Activated naive CD8-positive, alpha-beta T cell treated with anti-CD3 and anti-CD28 coated beads, Interleukin-2, amount 50 U/mL, for 16 hours (primary cell): ENCODE measurements around the gene AKAP6.

ENCODE experiments used
- DNase-seq: peaks from one replicate; pipeline ENCODE4 v3.0.0-alpha.2; 2020; ENCODE audit warnings: low read depth, low spot score

AKAP6 gene

DNA sequence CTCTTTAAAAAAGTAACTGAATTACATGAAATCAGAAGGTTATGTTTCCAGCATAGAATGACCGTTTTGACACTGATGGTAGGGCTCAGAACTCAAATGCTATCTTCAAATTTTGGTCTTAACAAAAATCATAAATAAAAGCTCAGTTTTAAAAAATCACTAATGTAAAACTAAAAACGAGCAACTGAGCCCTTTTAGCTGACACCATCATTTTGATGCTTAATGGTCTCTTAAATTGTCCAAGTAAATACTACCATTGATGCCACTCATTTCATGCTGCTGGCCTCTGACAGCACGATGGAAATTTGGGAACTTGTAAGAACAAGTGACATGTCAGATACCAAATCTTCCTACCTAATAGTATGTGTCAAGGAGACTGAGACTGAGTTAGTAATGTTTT lies 205.0 kb downstream of the AKAP6 start:
- DNase-seq: no peak

DNA sequence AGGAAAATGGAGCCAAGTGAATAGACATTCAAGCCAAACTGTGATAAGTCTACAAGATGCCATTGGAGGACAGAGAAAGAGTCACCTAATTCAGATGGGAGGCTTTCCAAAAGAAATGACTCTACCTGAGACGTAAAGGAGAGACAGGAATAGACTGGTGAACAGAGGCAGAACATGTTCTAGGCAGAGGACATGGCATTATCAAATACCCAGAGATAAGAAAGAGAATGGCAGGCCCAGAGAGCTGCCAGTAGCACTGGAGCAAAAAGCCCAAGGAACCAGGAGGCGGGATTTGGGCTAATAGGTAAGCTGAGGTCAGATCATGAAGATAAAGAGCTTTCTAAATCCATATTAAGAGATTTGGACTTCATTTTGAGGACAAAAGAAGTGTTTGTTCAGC lies 207.1 kb downstream of the AKAP6 start:
- DNase-seq: no peak

DNA sequence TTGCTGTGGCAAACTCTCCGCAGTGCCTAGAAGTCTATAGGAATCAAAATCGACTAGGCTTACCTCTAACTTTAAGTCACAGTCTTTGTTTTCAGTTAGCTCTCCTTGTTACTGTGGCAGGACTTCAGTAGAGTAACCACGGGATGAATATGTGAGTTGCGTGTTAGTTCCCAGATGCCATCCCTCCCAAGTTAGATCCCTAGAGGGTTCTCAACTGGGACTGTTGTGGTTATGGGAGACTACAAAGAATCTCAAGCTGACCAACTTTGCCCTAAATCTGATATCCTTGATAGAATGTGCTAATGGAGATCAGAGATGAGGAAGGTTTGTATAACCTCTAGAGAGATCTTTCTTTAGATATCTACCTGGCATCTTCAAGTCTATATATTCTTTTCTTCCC lies 208.1 kb downstream of the AKAP6 start:
- no peak for DNase-seq

DNA sequence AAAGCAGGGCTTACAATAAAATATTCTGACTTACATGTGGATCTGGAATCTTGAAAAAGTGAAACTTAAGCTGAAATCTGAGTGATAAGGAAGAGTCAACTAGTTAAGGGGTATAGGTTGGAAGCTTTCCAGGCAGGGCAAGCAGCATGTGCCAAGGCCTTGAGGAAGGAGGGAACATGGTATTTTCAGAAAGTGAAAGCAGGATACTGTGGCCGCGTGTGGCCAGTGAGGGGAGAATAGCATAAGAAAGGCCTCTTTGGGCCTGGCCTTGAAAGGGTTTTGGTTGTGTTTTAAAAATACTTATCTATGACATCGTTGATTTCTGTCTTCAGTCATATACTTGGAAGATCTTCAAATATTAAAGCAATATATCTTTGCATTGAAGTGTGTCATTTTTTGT lies 213.4 kb downstream of the AKAP6 start:
- no peak for DNase-seq

DNA sequence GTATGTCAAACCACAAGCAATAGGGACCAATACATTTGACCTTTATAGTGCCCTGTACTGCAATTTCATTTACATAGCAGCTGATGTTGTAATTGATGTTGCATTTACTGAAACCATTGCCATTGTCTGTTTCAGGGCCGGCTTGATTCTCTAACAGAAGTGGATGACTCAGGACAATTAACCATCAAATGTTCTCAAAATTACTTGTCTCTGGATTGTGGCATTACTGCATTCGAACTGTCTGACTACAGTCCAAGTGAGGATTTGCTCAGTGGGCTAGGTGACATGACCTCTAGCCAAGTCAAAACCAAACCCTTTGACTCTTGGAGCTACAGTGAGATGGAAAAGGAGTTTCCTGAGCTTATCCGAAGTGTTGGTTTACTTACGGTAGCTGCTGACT lies 216.0 kb downstream of the AKAP6 start:
- no peak for DNase-seq

DNA sequence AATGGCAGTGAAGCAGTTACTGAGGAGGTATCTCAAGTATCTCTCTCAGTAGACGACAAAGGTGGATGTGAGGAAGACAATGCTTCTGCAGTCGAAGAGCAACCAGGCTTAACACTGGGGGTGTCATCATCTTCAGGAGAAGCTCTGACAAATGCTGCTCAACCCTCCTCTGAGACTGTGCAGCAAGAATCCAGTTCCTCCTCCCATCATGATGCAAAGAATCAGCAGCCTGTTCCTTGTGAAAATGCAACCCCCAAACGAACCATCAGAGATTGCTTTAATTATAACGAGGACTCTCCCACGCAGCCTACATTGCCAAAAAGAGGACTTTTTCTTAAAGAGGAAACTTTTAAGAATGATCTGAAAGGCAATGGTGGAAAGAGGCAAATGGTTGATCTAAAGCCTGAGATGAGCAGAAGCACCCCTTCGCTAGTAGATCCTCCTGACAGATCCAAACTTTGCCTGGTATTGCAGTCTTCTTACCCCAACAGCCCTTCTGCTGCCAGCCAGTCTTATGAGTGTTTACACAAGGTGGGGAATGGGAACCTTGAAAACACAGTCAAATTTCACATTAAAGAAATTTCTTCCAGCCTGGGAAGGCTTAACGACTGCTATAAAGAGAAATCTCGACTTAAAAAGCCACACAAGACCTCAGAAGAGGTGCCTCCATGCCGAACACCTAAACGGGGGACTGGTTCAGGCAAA lies 216.6 kb downstream of the AKAP6 start:
- no peak for DNase-seq

DNA sequence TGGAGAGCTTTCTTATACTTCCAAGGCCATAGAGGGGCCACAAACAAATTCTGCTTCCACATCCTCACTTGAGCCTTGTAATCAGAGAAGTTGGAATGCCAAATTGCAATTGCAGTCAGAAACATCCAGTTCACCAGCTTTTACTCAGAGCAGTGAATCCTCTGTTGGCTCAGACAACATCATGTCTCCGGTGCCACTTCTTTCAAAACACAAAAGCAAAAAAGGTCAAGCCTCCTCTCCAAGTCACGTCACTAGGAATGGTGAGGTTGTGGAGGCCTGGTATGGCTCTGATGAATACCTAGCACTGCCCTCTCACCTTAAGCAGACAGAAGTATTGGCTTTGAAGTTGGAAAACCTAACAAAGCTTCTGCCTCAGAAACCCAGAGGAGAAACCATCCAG lies 217.1 kb downstream of the AKAP6 start:
- no peak for DNase-seq

DNA sequence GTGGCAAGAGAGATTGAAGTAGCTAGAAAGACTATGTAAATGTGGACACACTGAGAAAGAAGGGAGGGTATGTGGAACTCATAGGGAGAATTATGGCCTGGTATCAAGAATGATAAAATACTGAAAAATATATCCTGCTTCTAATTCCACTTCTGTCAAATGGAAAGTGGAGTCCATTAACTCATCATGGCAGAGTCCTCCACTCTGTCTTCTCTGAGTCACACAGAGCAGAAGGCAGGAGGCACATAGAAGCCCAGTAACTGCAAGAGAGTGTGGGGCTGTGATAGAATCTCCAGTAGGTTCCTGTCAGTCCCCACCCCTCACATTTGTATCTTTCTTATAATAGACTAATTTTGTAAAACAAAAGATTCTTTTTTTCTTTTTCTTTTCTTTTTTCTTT lies 223.7 kb downstream of the AKAP6 start:
- DNase-seq: no peak

DNA sequence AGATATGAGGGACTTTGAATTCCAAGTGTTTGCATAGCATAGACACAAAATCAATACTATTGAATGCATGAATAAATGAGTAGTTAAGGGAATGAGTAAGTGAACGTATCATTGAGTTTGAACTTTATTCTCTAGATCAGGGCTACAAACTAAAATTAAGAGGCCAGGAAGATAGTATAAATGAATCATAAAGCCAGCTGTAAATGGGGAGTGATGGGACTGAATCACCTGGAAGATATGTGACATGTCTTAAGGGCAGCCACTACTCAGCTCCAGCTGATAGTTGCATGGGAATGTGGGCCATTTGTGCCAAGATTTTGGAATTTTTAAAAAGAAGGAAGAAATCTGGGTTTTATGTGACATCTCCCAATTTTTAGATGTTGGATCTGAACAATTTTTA lies 229.9 kb downstream of the AKAP6 start:
- DNase-seq: no peak

DNA sequence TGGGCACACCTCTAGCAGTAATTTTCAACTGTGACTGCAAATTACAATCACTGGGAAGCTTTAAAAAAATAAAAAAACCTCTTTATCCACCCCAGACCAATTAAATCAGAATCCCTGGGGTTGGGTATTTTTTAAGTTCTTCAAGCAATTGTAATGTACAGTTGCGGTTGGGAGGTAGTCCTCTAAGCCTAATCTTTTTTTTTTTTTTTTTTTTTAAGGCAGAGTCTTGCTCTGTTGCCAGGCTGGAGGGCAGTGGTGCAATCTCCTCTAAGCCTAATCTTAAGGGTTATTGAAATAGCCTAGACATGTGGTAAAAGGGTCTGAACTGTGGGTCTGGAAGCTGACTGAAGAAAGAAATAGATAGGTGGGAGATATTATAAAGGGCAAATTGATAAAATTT lies 230.5 kb downstream of the AKAP6 start:
- DNase-seq: no peak

DNA sequence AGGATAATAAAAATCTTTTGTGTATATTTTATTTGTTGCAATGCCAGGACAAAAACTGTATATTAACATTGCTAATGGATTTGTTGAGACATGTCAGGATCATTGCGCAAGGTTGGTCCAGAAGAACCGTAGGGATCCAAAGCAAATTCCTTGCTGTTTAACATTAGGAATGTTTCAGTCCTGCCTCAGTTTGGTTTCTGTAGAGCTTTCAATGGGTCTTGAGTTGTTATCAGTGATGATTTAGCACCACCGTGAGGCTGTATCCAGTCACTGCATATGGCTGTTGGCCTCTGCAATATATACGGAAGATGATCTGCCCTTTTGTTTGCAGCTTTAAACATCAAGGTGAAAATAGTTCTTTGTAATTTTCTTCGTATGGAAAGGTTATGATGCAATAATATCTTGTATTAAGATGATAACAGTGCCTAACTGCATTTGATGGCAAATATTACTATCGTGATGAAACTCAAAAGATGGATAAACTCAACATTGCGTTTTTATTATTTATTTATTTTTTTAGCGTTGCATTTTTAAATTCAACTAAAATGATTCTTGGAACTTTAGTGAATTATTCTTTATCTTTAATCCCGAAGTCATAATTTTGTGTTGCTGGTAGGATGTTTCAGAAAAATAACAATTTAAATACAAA lies 231.2 kb downstream of the AKAP6 start:
- DNase-seq: no peak

DNA sequence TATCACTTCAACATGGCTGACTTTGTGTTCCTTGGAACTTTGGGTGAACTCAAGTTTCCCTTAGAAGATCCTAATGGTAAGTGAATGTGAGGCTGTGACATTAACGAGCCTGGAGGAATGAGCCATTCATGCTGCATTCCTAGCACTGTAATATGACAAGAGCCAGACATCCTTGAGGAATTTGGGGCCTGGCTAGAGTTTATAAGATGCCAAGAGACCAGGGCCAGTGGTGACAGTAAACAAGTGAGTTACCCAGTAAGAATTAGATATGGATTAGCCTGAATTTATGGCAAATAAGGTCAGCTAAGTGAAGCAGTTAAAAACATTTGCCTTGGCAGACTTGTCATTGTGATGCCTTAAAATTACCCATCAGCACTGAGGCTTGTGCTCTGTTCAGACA lies 232.4 kb downstream of the AKAP6 start:
- no peak for DNase-seq

DNA sequence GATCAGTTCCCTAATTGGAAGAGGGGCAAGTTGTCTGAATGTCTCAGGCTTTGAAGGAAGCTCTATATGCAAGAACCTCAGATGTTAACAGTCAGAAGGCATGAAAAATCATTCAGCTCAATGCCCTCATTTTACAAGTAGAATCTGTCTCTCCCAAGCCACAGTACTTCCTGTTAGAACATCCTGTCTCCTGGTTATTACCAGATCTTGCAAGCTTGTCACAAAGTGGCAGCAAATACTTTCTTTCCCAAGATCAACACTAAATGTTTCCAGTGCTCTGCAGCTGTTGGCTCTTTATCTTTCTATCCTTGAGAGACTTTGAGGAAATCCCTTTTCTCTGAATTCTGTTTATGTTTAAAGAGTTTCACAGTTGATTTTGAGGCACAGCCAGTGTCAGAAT lies 235.5 kb downstream of the AKAP6 start:
- no peak for DNase-seq

DNA sequence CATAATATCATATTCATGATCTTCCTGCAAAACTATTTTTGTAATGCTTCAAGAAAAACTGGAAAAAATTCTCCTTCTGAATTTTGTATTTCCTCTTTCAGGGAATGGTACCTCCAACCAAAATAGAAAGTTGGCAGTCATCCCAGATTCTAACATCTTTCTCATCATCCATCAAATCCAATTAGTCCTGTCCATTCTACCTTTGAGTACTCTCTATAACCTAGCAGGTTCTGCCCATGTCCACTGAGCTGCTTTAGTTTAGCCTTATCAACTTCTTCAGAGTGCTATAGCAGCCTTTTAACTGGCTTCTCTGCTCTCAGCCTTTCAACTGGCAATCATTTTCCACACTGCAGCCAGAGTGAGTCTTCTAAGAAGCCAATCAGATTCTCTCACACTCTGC lies 236.2 kb downstream of the AKAP6 start:
- no peak for DNase-seq

DNA sequence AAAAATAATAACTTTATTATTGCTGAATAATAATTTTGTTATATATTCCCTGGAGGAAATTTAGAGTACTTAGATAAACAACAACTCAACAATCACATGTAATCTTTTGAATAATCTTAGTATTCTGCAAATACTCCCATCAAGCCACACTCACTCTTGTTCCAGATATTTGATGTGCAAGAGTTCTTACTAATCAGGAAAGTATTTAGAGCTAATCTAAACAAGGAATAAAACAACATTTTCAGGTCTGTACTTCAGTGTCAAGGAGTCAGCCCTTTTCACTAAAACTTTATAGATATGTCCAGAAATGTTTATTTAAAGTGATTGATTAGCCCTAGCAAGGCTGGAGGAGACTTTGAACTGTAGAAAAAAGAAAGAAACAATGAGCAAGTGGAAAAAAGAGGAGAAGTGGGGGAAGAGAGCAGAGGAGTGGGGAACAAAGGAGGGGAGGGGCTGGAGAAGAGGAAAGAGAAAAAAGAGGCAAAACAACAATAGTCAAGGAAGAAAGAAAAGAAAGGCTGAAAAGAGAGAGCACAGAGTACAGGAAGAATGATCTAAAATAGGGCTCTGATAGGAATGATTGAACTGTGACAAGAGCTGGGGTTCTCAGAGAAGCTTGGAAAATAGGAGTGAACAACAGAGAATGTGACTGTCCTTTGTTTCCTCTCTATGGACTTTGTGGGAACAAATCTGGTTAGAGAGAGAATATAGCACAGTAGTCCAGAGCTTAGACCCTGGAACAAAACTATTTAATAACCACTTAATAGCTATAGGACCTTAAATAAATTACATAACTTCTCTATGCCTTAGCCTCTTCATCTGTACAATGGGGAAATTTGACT lies 238.7 kb downstream of the AKAP6 start:
- DNase-seq: no peak

DNA sequence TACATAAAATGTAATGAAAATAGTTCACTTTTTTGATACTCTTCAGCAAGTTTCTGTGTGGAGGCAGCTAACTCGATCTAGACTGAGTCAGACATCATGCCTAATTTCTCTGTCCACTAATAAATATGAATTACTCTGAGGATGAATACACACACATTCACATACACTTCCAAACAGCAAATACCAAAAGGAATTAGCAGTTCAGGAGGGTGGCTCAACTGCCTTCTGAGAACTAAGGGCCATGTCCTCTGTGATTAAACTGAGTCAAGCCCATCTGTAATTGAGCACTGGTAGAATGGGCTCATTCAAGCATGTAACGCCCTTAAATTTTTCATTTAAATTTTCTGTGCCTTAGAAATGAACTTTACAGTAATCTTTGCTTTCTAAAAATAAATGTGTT lies 242.5 kb downstream of the AKAP6 start:
- no peak for DNase-seq

DNA sequence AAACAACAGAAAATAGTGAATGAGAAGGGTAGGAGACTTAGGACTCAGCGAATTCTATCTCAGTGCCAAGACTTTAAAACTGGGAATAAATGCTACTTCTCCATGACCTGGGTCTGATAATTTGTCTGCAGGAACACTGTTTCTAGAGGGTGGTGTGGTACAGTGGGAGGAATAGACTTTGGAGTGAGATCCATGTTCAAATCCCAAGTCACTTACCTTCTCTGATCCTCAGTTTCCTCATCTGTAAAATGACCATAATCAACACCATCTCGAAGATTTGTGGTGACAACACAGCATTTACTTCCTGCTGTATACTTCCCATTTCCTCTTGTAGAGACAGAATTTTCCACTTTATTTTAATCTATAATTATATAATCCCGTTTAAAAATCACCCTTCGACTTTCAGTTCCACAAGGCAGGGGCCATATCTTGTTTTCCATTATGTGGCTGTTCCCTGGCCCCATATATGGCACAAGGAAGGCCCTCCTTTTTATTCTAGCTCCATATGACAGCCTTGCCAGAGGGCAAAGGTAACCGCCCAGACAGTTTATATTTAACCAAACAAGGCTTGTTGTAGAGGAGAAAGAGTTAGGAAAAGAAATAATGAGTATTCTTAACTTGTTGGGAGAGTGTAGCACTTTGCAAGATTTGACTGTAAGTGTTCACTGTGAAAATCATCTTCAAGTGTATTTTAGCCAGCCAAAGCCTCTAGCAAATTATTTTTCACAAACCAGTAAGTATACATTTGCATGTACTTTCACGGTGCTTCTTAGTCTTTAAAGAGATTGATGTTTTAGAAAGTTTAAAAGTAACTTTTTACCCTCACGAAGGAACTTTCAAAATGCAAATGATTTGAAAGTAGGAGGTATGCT lies 243.1 kb downstream of the AKAP6 start:
- no peak for DNase-seq

DNA sequence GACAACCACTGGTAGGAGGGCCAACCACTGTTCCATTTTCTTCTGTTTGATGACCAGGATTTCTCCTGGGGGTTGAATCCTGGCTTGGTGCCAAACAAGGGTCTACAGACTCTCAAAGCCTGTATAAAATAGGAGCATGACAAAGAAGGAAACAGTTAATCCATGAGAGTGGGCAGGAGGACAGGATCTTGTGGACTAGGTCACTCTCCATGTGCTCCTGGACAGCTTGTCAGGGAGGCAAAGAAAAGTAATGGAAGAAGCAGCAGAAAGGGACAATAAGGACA lies 243.7 kb downstream of the AKAP6 start:
- no peak for DNase-seq

DNA sequence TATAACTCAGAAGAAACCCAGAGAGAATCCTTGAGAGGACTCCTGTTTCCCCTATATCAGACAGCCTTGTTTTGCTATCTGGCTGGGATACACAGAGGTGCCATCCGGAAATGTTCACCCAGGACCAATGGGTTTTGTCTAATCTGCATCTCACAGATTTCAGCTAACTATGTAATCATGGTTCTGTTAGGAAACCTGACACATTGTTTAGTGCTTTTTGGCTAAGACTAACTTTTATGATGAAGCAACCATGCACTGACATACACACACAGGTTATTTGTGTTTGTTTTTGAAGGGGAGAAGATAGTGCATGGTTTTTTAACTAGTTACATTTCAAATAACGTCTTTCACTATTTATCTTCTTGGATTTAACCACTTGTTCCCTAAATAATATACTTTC lies 245.2 kb downstream of the AKAP6 start:
- no peak for DNase-seq

DNA sequence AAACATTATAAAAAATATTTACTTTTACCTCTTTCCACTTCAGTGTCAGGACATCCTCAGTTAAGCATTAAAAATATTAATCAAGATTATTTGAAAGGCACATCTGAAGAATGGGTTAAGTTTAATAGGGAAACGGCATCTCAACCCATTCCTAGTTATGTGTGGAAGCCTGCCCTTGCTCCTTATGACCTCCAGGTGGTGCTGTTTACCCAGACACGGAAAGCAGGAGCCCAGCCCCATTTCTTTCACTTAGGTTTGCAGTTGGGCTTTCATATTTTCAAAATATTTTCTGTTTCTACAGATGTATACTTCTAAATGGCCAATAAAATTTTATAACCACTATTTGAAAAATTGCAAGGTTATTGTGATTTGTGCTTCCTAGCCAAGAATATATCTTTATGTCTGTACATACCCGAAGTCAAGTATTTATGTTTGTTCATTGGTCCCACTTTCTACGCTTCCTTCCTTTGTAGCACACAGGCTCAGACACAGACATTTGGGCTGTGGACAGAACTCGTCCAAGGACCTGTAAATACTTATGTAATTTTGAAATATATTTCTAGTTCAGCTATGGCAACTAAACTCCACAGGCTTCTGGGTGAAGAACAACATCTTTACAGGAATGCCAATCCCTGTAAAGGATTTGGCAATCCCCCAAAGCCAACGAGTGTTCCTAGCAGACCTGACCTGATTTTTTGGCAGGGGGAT lies 247.1 kb downstream of the AKAP6 start:
- DNase-seq: no peak

DNA sequence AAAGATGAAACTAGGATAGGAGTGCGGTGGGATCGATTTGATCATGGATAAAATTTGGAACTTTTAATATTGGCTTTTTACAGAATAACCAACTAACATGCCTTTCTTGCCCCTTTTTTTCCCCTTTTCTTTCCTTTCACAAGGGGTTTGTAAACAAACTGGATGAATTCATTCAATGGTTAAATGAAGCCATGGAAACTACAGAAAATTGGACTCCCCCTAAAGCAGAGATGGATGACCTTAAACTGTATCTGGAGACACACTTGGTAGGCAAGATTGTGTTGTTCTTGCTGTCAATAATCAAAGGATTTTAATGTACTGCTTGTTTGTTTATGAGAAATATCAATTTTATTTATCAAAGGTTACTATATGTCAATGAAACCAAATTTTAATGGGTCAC lies 247.9 kb downstream of the AKAP6 start:
- DNase-seq: no peak

DNA sequence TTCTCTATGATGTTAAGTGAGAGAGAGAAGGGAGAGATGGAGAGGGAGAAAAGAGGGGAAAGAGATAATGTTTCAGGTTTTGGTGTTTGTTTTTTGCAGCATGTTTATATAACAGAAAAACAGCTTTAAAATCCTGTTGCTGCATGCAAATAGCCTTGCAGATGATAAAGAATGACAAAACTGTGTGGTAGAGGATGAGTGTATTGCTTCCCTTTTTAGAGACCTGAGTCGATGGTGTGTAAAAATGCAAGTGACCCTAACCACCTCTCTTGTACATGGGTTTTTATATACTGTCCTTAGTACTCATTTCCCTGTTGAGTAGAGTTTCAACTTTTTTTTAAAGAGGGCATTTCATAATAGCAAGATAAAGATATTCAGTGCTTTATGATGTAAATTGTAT lies 249.1 kb downstream of the AKAP6 start:
- DNase-seq: no peak
